ENCODE data around the gene NSRP1.
"Not testable (repeated sequence)": the region's sequence is repeated elsewhere in the genome, so short reads cannot be mapped to it uniquely, and the experiment has no call there.

NSRP1 gene

GRCh38 chr17:30200106-30200505 is 83.5 kb downstream of the NSRP1 start:
- no peak overlapping the region for H3K4me3 ChIP-seq (ENCODE audit: low read depth, low read length)
- TF ChIP-seq CTCF (IDR thresholded peaks at IDR 0.05; ENCODE audit: low read depth, low read length), result no peak

GRCh38 chr17:30200656-30201055 is 84.0 kb downstream of the NSRP1 start:
- H3K4me3 ChIP-seq (ENCODE audit: low read depth, low read length), result not testable (repeated sequence)

- TF ChIP-seq CTCF (IDR thresholded peaks at IDR 0.05; ENCODE audit: low read depth, low read length), result no peak
- no peak overlapping the region for H3K4me3 ChIP-seq (ENCODE audit: low read depth, low read length)
These were observed 86.9 kb downstream of the NSRP1 start for GRCh38 chr17:30203471-30203981.

- TF ChIP-seq CTCF (IDR thresholded peaks at IDR 0.05; ENCODE audit: low read depth, low read length), result no peak
- H3K4me3 ChIP-seq (ENCODE audit: low read depth, low read length), result no peak overlapping the region
These were observed 91.0 kb downstream of the NSRP1 start for GRCh38 chr17:30207655-30208054.

GRCh38 chr17:30208214-30208613 is 91.6 kb downstream of the NSRP1 start:
- no peak overlapping the region for H3K4me3 ChIP-seq (ENCODE audit: low read depth, low read length)
- TF ChIP-seq CTCF (IDR thresholded peaks at IDR 0.05; ENCODE audit: low read depth, low read length), result no peak

GRCh38 chr17:30209930-30210329 is 93.3 kb downstream of the NSRP1 start:
- no peak overlapping the region for H3K4me3 ChIP-seq (ENCODE audit: low read depth, low read length)
- TF ChIP-seq CTCF (IDR thresholded peaks at IDR 0.05; ENCODE audit: low read depth, low read length), result no peak

GRCh38 chr17:30210366-30210765 is 93.8 kb downstream of the NSRP1 start:
- no peak for TF ChIP-seq CTCF (IDR thresholded peaks at IDR 0.05; ENCODE audit: low read depth, low read length)
- H3K4me3 ChIP-seq (ENCODE audit: low read depth, low read length), result no peak overlapping the region

- TF ChIP-seq CTCF (IDR thresholded peaks at IDR 0.05; ENCODE audit: low read depth, low read length), result no peak
- H3K4me3 ChIP-seq (ENCODE audit: low read depth, low read length), result no peak overlapping the region
These were observed 94.3 kb downstream of the NSRP1 start for GRCh38 chr17:30210901-30211300.
